Small intestine (tissue), 16 donors: ENCODE results near the gene RHPN2. TPM values are rescaled to one million over a fixed set of nuclear protein-coding genes. Genes with fewer than 3 reads are reported as not detected.
A peak's percentile ranks its signal among the peaks of the same experiment; 100 is the strongest.

Experiments used
- DNase-seq, 2 donors: peaks; one replicate each; pipeline versions ENCODE4 v3.0.0 to v3.0.0-alpha.2; 2013
- FAIRE-seq: peaks from 2 replicates; lab custom pipeline; 2012; peaks lifted over from hg19 to GRCh38; lab: Jason Lieb, UNC
- H3K27ac ChIP-seq, 3 donors: one replicate each; pipeline ENCODE4 v1.5.1; 2013; ENCODE audit warnings: low read length in 2 of 3, mild to moderate bottlenecking in 2 of 3, control low read depth in 1 of 3, inconsistent platforms in 1 of 3, low read depth in 1 of 3, moderate library complexity in 1 of 3
- H3K27me3 ChIP-seq, 3 donors: one replicate each; pipeline ENCODE4 v1.6.1; 2013; ENCODE audit warnings: low read length in 3 of 3, inconsistent platforms in 1 of 3; ENCODE audit not compliant: control insufficient read depth in 3 of 3, insufficient read depth in 3 of 3
- H3K36me3 ChIP-seq, 3 donors: one replicate each; pipeline ENCODE4 v1.6.1; 2013; ENCODE audit warnings: low read length in 3 of 3, inconsistent platforms in 1 of 3, low read depth in 1 of 3, mild to moderate bottlenecking in 1 of 3, moderate library complexity in 1 of 3; ENCODE audit not compliant: control insufficient read depth in 3 of 3, insufficient read depth in 2 of 3
- H3K4me1 ChIP-seq, 3 donors: one replicate each; pipeline ENCODE4 v1.6.1; 2013; ENCODE audit warnings: low read length in 2 of 3, inconsistent platforms in 1 of 3, low read depth in 1 of 3, mild to moderate bottlenecking in 1 of 3, moderate library complexity in 1 of 3; ENCODE audit not compliant: control insufficient read depth in 3 of 3, insufficient read depth in 2 of 3
- H3K4me3 ChIP-seq, 3 donors: one replicate each; pipeline ENCODE4 v1.5.1; 2013; ENCODE audit warnings: low read length in 3 of 3, control low read depth in 1 of 3, inconsistent platforms in 1 of 3, low read depth in 1 of 3, mild to moderate bottlenecking in 1 of 3, moderate library complexity in 1 of 3
- H3K9me3 ChIP-seq, 2 donors: one replicate each; pipeline ENCODE4 v1.6.1; 2013; ENCODE audit warnings: low read depth in 1 of 2, low read length in 1 of 2; ENCODE audit not compliant: control insufficient read depth in 2 of 2, insufficient read depth in 1 of 2
- WGBS, 3 donors: extraction: QIAGEN DNeasy Blood & Tissue Kit; methylation state at CpG; one replicate each; pipeline ENCODE4 v1.1.7; 2013; 5-methylcytosine and 5-hydroxymethylcytosine counted together
- long read RNA-seq, 10 donors: transcript quantifications; one replicate each; lab custom pipeline, GENCODE V29; 2026
- polyA plus RNA-seq, 4 donors: library from polyadenylated mRNA; stranded (reverse) in 3 of 4; unstranded in 1 of 4; fragments of 200-250 nt in 3 of 4; fragments of 120-200 nt in 1 of 4; gene quantifications; one replicate each; pipeline versions ENCODE4 v1.2.1 to v1.2.3, GENCODE V29; 2013
- donor health status: healthy with polysubstance abuse.
- donor health status: control.
- donor health status: control.
- donor health status: Bipolar disorder and iron deficiency.
- donor health status: healthy.

The RHPN2 gene
- 10 to 100 TPM; 20.7 to 67.6 (median 33.7) TPM for polyA plus RNA-seq
- long read RNA-seq, donor 1, transcript RHPN2-201 (15 exons, 3,500 nt): major isoform, 6 of 7 reads
- long read RNA-seq, donor 1, partial matches to known transcripts: 0 of 7 reads
- long read RNA-seq, donor 1, other reads (novel, unspliced or antisense): 0 of 7 reads
- long read RNA-seq, donor 2: 0 reads
- long read RNA-seq, donor 3, partial matches to known transcripts: 0 of 4 reads
- long read RNA-seq, donor 3, other reads (novel, unspliced or antisense): 0 of 4 reads
- long read RNA-seq, donor 4: 0 reads
- long read RNA-seq, donor 5, partial matches to known transcripts: 0 of 1 reads
- long read RNA-seq, donor 5, other reads (novel, unspliced or antisense): 0 of 1 reads
- long read RNA-seq, donor 6, transcript RHPN2-201 (15 exons, 3,500 nt): major isoform, 5 of 12 reads
- long read RNA-seq, donor 6, partial matches to known transcripts: 5 of 12 reads
- long read RNA-seq, donor 6, other reads (novel, unspliced or antisense): 0 of 12 reads
- long read RNA-seq, donor 7: 0 reads
- long read RNA-seq, donor 8: 0 reads
- long read RNA-seq, donor 9, partial matches to known transcripts: 0 of 1 reads
- long read RNA-seq, donor 9, other reads (novel, unspliced or antisense): 0 of 1 reads
- long read RNA-seq, donor 10, partial matches to known transcripts: 0 of 3 reads
- long read RNA-seq, donor 10, other reads (novel, unspliced or antisense): 0 of 3 reads

GRCh38 chr19:33064792-33065550 is at the start of gene RHPN2:
TSS of gene RHPN2 (minus strand) at chr19:33064888. CDS start at chr19:33064852, 36 bp downstream.
- WGBS, 3 donors: 2 to 4% (median 3%) methylated on average over 47 to 86 of the region's 86 CpGs
- peak within 1 kb of the TSS; percentile 83 to 98 (median 95) for H3K4me3 ChIP-seq
- FAIRE-seq: no peak
- peak within 1 kb of the TSS; percentile 63 to 94 (median 85) for H3K27ac ChIP-seq
- no peaks in the 10 kb centered on the region for H3K9me3 ChIP-seq
- H3K4me1 ChIP-seq: peaks cover 0 to 22% (median 0%) of the 10 kb centered on the region in 3 donors
- peak; percentile 92 to 94 for DNase-seq
- H3K27me3 ChIP-seq: peaks cover 0 to 10% (median 3%) of the 10 kb centered on the region in 3 donors
- H3K36me3 ChIP-seq: peaks cover 0 to 14% (median 0%) of the 10 kb centered on the region in 3 donors

DNA sequence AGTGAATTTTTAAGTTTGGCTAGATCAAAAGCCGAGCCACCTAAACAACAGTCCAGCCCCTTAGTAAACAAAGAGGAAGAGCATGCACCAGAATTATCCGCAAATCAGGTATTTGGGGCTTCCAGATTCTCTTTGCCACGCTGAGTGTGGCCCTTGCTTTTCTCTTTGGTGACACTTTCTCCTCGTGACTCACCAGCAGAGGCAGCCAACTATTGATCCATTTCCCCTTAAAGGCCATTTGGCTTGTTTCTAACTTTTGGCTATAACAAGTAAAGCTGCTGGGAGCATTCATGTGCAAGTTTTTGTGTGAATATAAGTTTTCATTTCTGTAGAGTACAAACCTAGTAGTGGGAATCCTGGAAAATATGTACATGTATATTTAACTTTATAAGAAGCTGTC is 49.6 kb upstream of the RHPN2 start:
- Histone ChIP-seq H3K4me3 (no peak overlapping the region), H3K4me1 (no peaks in the 10 kb centered on the region), H3K27ac (no peak overlapping the region), H3K36me3 (peaks cover 26 to 61% (median 32%) of the 10 kb centered on the region in 3 donors), H3K9me3 (no peaks in the 10 kb centered on the region), H3K27me3 (no peaks in the 10 kb centered on the region)
- no peak for DNase-seq
- no peak for FAIRE-seq
- WGBS, 3 donors: 64 to 85% (median 68%) methylated on average over 4 of the region's 4 CpGs

- FAIRE-seq (no peak), DNase-seq (no peak)
- H3K9me3 ChIP-seq: no peaks in the 10 kb centered on the region
- 93 to 100% (median 94%) methylated on average over 11 of the region's 11 CpGs for WGBS, 3 donors
- H3K4me3 ChIP-seq: no peak overlapping the region
- H3K27ac ChIP-seq: no peak overlapping the region
- peaks cover 19 to 70% (median 27%) of the 10 kb centered on the region in 3 donors for H3K36me3 ChIP-seq
- no peaks in the 10 kb centered on the region for H3K4me1 ChIP-seq
- H3K27me3 ChIP-seq: no peaks in the 10 kb centered on the region
Measured at GRCh38 chr19:33111587-33111986, 46.9 kb upstream of the RHPN2 start.

DNA sequence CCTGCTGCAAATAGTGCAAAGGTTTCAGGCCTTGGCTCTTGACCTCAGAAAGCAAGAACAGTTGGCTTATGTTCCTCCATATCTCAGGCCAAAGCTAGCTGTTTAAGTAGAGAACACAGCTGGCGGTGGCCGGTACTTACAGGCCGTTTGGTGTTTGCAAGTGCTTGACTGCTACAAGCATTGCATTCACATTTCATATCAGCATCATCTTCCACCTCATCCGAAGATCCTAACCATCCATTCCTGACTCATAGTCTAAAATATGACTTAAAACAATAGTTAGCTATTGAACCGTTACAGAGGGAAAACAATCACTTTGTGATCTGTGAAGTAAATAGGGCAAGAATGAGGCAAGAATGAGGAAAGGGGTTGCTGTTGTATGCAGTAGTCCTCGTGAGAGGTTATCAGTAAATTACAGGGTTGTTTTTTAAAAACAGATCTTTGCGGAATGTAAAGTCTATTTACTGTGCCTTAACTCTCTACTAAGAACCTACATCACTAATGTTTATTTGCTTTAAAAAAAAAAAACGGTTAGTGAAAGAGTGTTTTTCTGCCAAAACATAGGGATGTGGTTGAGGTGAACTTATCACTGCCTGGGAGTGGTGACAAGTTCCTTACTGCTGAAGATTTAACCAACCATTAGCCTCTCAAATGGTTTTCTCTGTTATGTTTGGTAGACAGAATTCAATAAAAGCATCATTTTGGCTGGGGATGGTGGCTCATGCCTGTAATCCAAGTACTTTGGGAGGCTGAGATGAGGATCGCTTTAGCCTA is 45.6 kb upstream of the RHPN2 start:
- H3K9me3 ChIP-seq: no peaks in the 10 kb centered on the region
- no peak overlapping the region for H3K4me3 ChIP-seq
- no peaks in the 10 kb centered on the region for H3K4me1 ChIP-seq
- H3K27ac ChIP-seq: no peak overlapping the region
- 79 to 87% (median 83%) methylated on average over 9 of the region's 9 CpGs for WGBS, 3 donors
- FAIRE-seq (no peak), DNase-seq (no peak)
- peaks cover 24 to 76% (median 27%) of the 10 kb centered on the region in 3 donors for H3K36me3 ChIP-seq
- no peaks in the 10 kb centered on the region for H3K27me3 ChIP-seq

GRCh38 chr19:33108161-33108560 is 43.5 kb upstream of the RHPN2 start:
- peaks cover 17 to 77% (median 18%) of the 10 kb centered on the region in 3 donors for H3K36me3 ChIP-seq
- no peak for DNase-seq
- 91 to 95% (median 93%) methylated on average over 10 of the region's 10 CpGs for WGBS, 3 donors
- no peak overlapping the region for H3K4me3 ChIP-seq
- no peaks in the 10 kb centered on the region for H3K9me3 ChIP-seq
- no peaks in the 10 kb centered on the region for H3K4me1 ChIP-seq
- H3K27me3 ChIP-seq: no peaks in the 10 kb centered on the region
- no peak for FAIRE-seq
- H3K27ac ChIP-seq: no peak overlapping the region

- H3K36me3 ChIP-seq: peaks cover 16 to 61% (median 20%) of the 10 kb centered on the region in 3 donors
- no peak for FAIRE-seq
- WGBS, 3 donors: 88 to 99% (median 94%) methylated on average over 6 of the region's 6 CpGs
- no peak overlapping the region for H3K4me3 ChIP-seq
- no peaks in the 10 kb centered on the region for H3K9me3 ChIP-seq
- H3K27me3 ChIP-seq: no peaks in the 10 kb centered on the region
- peaks cover 0 to 8% (median 0%) of the 10 kb centered on the region in 3 donors for H3K4me1 ChIP-seq
- no peak overlapping the region for H3K27ac ChIP-seq
- DNase-seq: no peak
Measured at GRCh38 chr19:33102893-33103292, 38.2 kb upstream of the RHPN2 start.

DNA sequence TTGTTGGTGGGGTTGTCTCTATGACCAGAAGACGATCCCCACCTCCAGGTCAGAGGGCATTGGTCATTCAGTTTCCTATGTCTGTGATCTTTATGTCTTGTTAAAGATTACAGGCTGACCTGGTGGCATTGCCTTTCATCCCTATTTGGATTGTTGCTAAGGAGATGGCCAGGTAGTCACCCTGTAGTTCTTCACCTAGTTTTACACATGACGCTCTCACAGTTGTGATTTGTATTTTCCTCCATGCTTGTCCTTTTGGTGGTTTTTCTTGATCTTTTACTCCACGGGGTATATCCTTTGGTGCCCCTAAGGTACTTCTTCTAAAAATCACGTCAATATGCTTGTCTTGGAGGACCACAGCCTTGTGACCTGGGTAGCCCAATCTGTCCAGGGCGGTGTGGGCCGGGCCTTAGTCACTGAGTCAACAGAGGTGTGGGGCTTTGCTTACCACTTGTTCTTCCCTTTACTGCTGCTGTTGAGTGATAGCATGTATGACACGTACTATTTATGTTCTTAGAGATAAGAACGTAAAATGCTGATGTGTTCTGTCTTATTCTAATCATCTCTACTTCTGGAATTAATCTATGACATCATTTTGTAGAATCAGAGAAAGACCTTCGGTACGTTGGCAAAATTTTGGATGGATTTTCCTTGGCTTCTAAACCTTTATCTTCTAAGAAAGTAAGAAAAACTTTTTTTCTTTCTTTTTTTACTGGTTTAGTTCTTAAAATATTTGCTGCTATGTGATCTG is 36.4 kb upstream of the RHPN2 start:
- no peak overlapping the region for H3K4me3 ChIP-seq
- no peaks in the 10 kb centered on the region for H3K27me3 ChIP-seq
- 53 to 76% (median 65%) methylated on average over 10 of the region's 10 CpGs for WGBS, 3 donors
- H3K36me3 ChIP-seq: peaks cover 14 to 57% (median 18%) of the 10 kb centered on the region in 3 donors
- no peaks in the 10 kb centered on the region for H3K9me3 ChIP-seq
- FAIRE-seq: peak; percentile 93
- peak; percentile 91 to 92 for DNase-seq
- peaks cover 0 to 8% (median 0%) of the 10 kb centered on the region in 3 donors for H3K4me1 ChIP-seq
- peak overlapping the region; percentile 53 to 75 (median 68) for H3K27ac ChIP-seq
